Astrocyte (in vitro differentiated cells and primary cell): ENCODE results near the gene ANKLE2. TPM values are rescaled to one million over a fixed set of nuclear protein-coding genes. Genes with fewer than 3 reads are reported as not detected.

Experiments used
- total RNA-seq: library from RNA; stranded (reverse); gene quantifications from 2 replicates; pipeline ENCODE4 v1.2.1, GENCODE V29; 2021

Gene ANKLE2
- total RNA-seq, 1 donor from 2014 or later, result 140 TPM

Other genes starting within 250 kb of the ANKLE2 start
- gene LRCOL1, start 151.2 kb downstream of the ANKLE2 start, total RNA-seq, result not detected in 2 replicates
- not detected in 2 replicates for gene P2RX2, start 143.1 kb downstream of the ANKLE2 start, total RNA-seq
- 11.9 and 15.4 TPM in 2 replicates for gene POLE, start 74.5 kb downstream of the ANKLE2 start, total RNA-seq
- 8.1 and 9.0 TPM in 2 replicates for gene PXMP2, start 74.2 kb downstream of the ANKLE2 start, total RNA-seq
- gene PGAM5, start 51.0 kb downstream of the ANKLE2 start, total RNA-seq, result 33.3 and 43.4 TPM in 2 replicates
- 86.7 and 97.8 TPM in 2 replicates for gene GOLGA3, start 67.0 kb upstream of the ANKLE2 start, total RNA-seq
- gene CHFR, start 125.8 kb upstream of the ANKLE2 start, total RNA-seq, result 60.4 and 66.6 TPM in 2 replicates
- 14.3 and 16.2 TPM in 2 replicates for gene ZNF605, start 194.5 kb upstream of the ANKLE2 start, total RNA-seq
- 11.7 and 12.3 TPM in 2 replicates for gene ZNF26, start 224.5 kb upstream of the ANKLE2 start, total RNA-seq